ENCODE data around the gene CTDSPL. TPM values are rescaled to one million over a fixed set of nuclear protein-coding genes. Genes with fewer than 3 reads are reported as not detected.

CTDSPL gene
- total RNA-seq, 4 donors from 2014 or later = 78.9 to 130 (median 111) TPM

GRCh38 chr3:37937156-37937555 lies 75.5 kb downstream of the CTDSPL start:
- TF ChIP-seq POLR2A (IDR thresholded peaks at IDR 0.05) (no peak), POLR2AphosphoS5 (IDR thresholded peaks at IDR 0.05) (no peak), CTCF (IDR thresholded peaks at IDR 0.05) (no peak)
- Histone ChIP-seq H3K27ac (no peak overlapping the region), H3K36me3 (no peaks in the 10 kb centered on the region), H3K4me1 (peaks cover 67% of the 10 kb centered on the region), H3K27me3 (no peaks in the 10 kb centered on the region), H3K9me3 (no peaks in the 10 kb centered on the region), H3K4me3 (no peak overlapping the region)
- WGBS = 88% methylated on average over 6 of the region's 6 CpGs
- no peak for DNase-seq (ENCODE audit: low spot score in 2 of 2)

- DNase-seq (ENCODE audit: low spot score in 2 of 2) = no peak
- 79% methylated on average over 2 of the region's 2 CpGs for WGBS
- TF ChIP-seq CTCF (IDR thresholded peaks at IDR 0.05) = no peak
- no peak for TF ChIP-seq POLR2A (IDR thresholded peaks at IDR 0.05)
- TF ChIP-seq POLR2AphosphoS5 (IDR thresholded peaks at IDR 0.05) = no peak
- no peak for TF ChIP-seq EP300 (IDR thresholded peaks at IDR 0.05)
- Histone ChIP-seq H3K36me3 (no peaks in the 10 kb centered on the region), H3K4me1 (peaks cover 73% of the 10 kb centered on the region), H3K4me3 (no peak overlapping the region), H3K9me3 (no peaks in the 10 kb centered on the region), H3K27ac (no peak overlapping the region), H3K27me3 (no peaks in the 10 kb centered on the region)
These were observed 76.3 kb downstream of the CTDSPL start for GRCh38 chr3:37938011-37938410.

GRCh38 chr3:37940242-37940908 lies 78.7 kb downstream of the CTDSPL start:
- no peak for DNase-seq (ENCODE audit: low spot score in 2 of 2)
- Histone ChIP-seq H3K4me1 (peaks cover 84% of the 10 kb centered on the region), H3K4me3 (no peak overlapping the region), H3K36me3 (no peaks in the 10 kb centered on the region), H3K27ac (no peak overlapping the region), H3K27me3 (no peaks in the 10 kb centered on the region), H3K9me3 (no peaks in the 10 kb centered on the region)
- TF ChIP-seq CTCF (IDR thresholded peaks at IDR 0.05) (no peak), POLR2AphosphoS5 (IDR thresholded peaks at IDR 0.05) (no peak), POLR2A (IDR thresholded peaks at IDR 0.05) (no peak), EP300 (IDR thresholded peaks at IDR 0.05) (no peak)
- WGBS = 70% methylated on average over 4 of the region's 4 CpGs

GRCh38 chr3:37941608-37942508 lies 80.2 kb downstream of the CTDSPL start:
- 52% methylated on average over 12 of the region's 12 CpGs for WGBS
- Histone ChIP-seq H3K27ac (peak overlapping the region; percentile 34), H3K36me3 (no peaks in the 10 kb centered on the region), H3K27me3 (no peaks in the 10 kb centered on the region), H3K4me1 (peaks cover 84% of the 10 kb centered on the region), H3K9me3 (no peaks in the 10 kb centered on the region), H3K4me3 (no peak overlapping the region)
- DNase-seq (ENCODE audit: low spot score in 2 of 2) = no peak
- TF ChIP-seq POLR2A (IDR thresholded peaks at IDR 0.05) (no peak), CTCF (IDR thresholded peaks at IDR 0.05) (no peak), EP300 (IDR thresholded peaks at IDR 0.05) (no peak), POLR2AphosphoS5 (IDR thresholded peaks at IDR 0.05) (no peak)

GRCh38 chr3:37942646-37943045 lies 81.0 kb downstream of the CTDSPL start:
- no peaks in the 10 kb centered on the region for H3K9me3 ChIP-seq

More at GRCh38 chr3:37942646-37943045, 81.0 kb downstream of the CTDSPL start:
- no peak for TF ChIP-seq POLR2AphosphoS5 (IDR thresholded peaks at IDR 0.05)
- no peak for TF ChIP-seq EP300 (IDR thresholded peaks at IDR 0.05)
- TF ChIP-seq CTCF (IDR thresholded peaks at IDR 0.05) = no peak
- no peak for TF ChIP-seq POLR2A (IDR thresholded peaks at IDR 0.05)
- no peaks in the 10 kb centered on the region for H3K27me3 ChIP-seq
- H3K27ac ChIP-seq = peak overlapping the region; percentile 45
- H3K36me3 ChIP-seq = no peaks in the 10 kb centered on the region
- WGBS = 61% methylated on average over 2 of the region's 2 CpGs
- H3K4me3 ChIP-seq = no peak overlapping the region
- no peak for DNase-seq (ENCODE audit: low spot score in 2 of 2)
- H3K4me1 ChIP-seq = peaks cover 80% of the 10 kb centered on the region

All from suprapubic skin (tissue), 4 donors.